ENCODE data around the gene HTR3D.

DNA sequence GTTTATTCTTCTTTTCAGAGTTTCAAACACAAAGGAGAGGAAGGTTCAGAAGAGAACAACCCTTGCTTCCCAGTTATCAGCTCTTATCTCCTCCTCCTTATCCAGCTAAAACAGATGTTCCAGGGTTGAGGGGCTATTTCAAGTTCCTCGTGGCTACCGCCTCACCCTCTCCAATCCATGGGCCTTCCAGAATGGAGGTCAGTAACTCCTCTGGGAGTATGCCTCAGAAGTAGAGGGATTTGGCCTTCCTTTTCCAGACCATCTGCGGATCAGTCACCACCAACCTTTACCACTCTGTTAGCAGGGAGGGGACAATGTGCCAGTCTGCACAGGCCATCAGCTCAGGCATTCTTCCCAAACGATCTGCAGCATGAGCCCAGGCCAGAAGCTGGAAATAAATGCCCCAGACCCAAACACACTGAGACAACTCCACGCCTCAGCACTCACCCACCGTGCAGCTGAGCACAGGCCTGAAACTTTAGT, 36.1 kb downstream of the HTR3D start:
- TF ChIP-seq CTCF (conservative IDR thresholded peaks at IDR 0.05; ENCODE audit: low read depth in 2 of 2) (no peak), POLR2AphosphoS5 (IDR thresholded peaks at IDR 0.05; ENCODE audit: low read depth) (no peak), EZH2 (IDR thresholded peaks at IDR 0.05; ENCODE audit: low read depth, unreplicated experiment) (no peak), NANOG (IDR thresholded peaks at IDR 0.05; ENCODE audit: borderline replicate concordance) (no peak), REST (IDR thresholded peaks at IDR 0.05; ENCODE audit: unreplicated experiment) (no peak), ETS1 (IDR thresholded peaks at IDR 0.05) (no peak), CREB1 (CRISPR knock-in tag; IDR thresholded peaks at IDR 0.05; ENCODE audit: low read depth) (no peak), JUNB (IDR thresholded peaks at IDR 0.05; ENCODE audit: unreplicated experiment) (no peak), EZH2phosphoT487 (IDR thresholded peaks at IDR 0.05; ENCODE audit: unreplicated experiment) (no peak), ZNF331 (CRISPR knock-in tag; IDR thresholded peaks at IDR 0.05; ENCODE audit: low read depth) (no peak), ZNF114 (CRISPR knock-in tag; IDR thresholded peaks at IDR 0.05) (no peak)
- TF ChIP-seq, protein P1, sequence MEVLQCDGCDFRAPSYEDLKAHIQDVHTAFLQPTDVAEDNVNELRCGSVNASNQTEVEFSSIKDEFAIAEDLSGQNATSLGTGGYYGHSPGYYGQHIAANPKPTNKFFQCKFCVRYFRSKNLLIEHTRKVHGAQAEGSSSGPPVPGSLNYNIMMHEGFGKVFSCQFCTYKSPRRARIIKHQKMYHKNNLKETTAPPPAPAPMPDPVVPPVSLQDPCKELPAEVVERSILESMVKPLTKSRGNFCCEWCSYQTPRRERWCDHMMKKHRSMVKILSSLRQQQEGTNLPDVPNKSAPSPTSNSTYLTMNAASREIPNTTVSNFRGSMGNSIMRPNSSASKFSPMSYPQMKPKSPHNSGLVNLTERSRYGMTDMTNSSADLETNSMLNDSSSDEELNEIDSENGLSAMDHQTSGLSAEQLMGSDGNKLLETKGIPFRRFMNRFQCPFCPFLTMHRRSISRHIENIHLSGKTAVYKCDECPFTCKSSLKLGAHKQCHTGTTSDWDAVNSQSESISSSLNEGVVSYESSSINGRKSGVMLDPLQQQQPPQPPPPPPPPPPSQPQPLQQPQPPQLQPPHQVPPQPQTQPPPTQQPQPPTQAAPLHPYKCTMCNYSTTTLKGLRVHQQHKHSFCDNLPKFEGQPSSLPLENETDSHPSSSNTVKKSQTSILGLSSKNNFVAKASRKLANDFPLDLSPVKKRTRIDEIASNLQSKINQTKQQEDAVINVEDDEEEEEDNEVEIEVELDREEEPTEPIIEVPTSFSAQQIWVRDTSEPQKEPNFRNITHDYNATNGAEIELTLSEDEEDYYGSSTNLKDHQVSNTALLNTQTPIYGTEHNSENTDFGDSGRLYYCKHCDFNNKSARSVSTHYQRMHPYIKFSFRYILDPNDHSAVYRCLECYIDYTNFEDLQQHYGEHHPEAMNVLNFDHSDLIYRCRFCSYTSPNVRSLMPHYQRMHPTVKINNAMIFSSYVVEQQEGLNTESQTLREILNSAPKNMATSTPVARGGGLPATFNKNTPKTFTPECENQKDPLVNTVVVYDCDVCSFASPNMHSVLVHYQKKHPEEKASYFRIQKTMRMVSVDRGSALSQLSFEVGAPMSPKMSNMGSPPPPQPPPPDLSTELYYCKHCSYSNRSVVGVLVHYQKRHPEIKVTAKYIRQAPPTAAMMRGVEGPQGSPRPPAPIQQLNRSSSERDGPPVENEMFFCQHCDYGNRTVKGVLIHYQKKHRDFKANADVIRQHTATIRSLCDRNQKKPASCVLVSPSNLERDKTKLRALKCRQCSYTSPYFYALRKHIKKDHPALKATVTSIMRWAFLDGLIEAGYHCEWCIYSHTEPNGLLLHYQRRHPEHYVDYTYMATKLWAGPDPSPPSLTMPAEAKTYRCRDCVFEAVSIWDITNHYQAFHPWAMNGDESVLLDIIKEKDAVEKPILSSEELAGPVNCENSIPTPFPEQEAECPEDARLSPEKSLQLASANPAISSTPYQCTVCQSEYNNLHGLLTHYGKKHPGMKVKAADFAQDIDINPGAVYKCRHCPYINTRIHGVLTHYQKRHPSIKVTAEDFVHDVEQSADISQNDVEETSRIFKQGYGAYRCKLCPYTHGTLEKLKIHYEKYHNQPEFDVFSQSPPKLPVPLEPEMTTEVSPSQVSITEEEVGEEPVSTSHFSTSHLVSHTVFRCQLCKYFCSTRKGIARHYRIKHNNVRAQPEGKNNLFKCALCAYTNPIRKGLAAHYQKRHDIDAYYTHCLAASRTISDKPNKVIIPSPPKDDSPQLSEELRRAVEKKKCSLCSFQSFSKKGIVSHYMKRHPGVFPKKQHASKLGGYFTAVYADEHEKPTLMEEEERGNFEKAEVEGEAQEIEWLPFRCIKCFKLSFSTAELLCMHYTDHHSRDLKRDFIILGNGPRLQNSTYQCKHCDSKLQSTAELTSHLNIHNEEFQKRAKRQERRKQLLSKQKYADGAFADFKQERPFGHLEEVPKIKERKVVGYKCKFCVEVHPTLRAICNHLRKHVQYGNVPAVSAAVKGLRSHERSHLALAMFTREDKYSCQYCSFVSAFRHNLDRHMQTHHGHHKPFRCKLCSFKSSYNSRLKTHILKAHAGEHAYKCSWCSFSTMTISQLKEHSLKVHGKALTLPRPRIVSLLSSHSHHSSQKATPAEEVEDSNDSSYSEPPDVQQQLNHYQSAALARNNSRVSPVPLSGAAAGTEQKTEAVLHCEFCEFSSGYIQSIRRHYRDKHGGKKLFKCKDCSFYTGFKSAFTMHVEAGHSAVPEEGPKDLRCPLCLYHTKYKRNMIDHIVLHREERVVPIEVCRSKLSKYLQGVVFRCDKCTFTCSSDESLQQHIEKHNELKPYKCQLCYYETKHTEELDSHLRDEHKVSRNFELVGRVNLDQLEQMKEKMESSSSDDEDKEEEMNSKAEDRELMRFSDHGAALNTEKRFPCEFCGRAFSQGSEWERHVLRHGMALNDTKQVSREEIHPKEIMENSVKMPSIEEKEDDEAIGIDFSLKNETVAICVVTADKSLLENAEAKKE (CRISPR knock-in tag; IDR thresholded peaks at IDR 0.05), result no peak
